Measurements from ENCODE around the gene PLA2G6. TPM values are rescaled to one million over a fixed set of nuclear protein-coding genes. Genes with fewer than 3 reads are reported as not detected.

Gene PLA2G6
- total RNA-seq, 1 experiment from 2014 or later, result 24.1 TPM

DNA sequence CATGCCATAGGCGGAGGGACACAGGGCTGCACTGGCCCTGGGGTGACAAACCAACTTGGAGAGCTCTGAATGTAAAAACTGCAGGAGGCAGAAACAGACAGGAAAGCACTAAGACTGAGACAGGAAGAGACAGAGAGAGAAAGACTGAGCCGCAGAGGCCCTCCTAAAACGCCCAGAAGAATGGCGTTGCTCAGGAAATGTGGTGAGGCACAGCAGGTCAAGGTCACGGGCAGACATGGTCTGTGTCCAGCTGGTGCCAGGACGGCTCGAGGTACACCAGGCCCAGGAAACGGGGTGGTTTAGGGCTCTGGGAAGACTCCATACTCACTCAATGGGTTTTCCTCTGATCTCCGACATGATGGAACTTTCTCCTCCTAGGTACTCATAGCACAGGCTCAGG, 49.3 kb upstream of the PLA2G6 start:
- Histone ChIP-seq H3K9me3 (ENCODE audit: control insufficient read depth, low read depth, low read length) (no peaks in the 10 kb centered on the region), H3K56ac (ENCODE audit: insufficient read length, low read depth, low read length) (no peak overlapping the region), H2BK5ac (ENCODE audit: insufficient read length, low read length) (no peak overlapping the region), H3K9ac (ENCODE audit: extremely low read depth, insufficient read length, low read length) (no peak overlapping the region), H3K79me1 (ENCODE audit: insufficient read depth, low read depth, low read length, poor library complexity, severe bottlenecking) (no peaks in the 10 kb centered on the region), H2BK15ac (ENCODE audit: low read depth, low read length) (no peak overlapping the region), H4K5ac (ENCODE audit: insufficient read length, low read depth, low read length) (no peak overlapping the region), H4K91ac (ENCODE audit: insufficient read length, low read depth, low read length) (no peak overlapping the region), H2BK12ac (ENCODE audit: insufficient read length, low read depth, low read length) (no peak overlapping the region), H2BK120ac (ENCODE audit: low read depth, low read length, poor library complexity, severe bottlenecking) (no peak overlapping the region), H2BK20ac (ENCODE audit: low read depth, low read length, poor library complexity, severe bottlenecking) (no peak overlapping the region), H2AK5ac (ENCODE audit: insufficient read length, low read length) (no peak overlapping the region), H3K27me3 (ENCODE audit: insufficient read depth, low read length) (no peaks in the 10 kb centered on the region), H3K23me2 (ENCODE audit: insufficient read length, low read depth, low read length, poor library complexity, severe bottlenecking) (no peaks in the 10 kb centered on the region), H3K23ac (ENCODE audit: insufficient read length, low read depth, low read length) (no peak overlapping the region), H3K27ac (ENCODE audit: insufficient read length, low read depth, low read length) (no peak overlapping the region), H4K8ac (replicated peaks; ENCODE audit: insufficient read length, low read depth, low read length) (no peak overlapping the region), H3K14ac (ENCODE audit: insufficient read depth, low read length) (no peak overlapping the region), H3K4me1 (ENCODE audit: insufficient read depth, low read length) (no peaks in the 10 kb centered on the region), H3T11ph (ENCODE audit: low read length) (no peak overlapping the region), H4K20me1 (ENCODE audit: control insufficient read depth, insufficient read depth, insufficient read length) (no peaks in the 10 kb centered on the region), H2AFZ (ENCODE audit: low read length) (no peak overlapping the region), H3K18ac (ENCODE audit: insufficient read length, low read depth, low read length) (no peak overlapping the region), H3K79me2 (ENCODE audit: insufficient read depth, low read length) (no peaks in the 10 kb centered on the region), H3K4me2 (ENCODE audit: insufficient read depth, insufficient read length, low read length) (no peak overlapping the region), H3K4ac (ENCODE audit: low read depth, low read length) (no peak overlapping the region)
- TF ChIP-seq, protein P1, sequence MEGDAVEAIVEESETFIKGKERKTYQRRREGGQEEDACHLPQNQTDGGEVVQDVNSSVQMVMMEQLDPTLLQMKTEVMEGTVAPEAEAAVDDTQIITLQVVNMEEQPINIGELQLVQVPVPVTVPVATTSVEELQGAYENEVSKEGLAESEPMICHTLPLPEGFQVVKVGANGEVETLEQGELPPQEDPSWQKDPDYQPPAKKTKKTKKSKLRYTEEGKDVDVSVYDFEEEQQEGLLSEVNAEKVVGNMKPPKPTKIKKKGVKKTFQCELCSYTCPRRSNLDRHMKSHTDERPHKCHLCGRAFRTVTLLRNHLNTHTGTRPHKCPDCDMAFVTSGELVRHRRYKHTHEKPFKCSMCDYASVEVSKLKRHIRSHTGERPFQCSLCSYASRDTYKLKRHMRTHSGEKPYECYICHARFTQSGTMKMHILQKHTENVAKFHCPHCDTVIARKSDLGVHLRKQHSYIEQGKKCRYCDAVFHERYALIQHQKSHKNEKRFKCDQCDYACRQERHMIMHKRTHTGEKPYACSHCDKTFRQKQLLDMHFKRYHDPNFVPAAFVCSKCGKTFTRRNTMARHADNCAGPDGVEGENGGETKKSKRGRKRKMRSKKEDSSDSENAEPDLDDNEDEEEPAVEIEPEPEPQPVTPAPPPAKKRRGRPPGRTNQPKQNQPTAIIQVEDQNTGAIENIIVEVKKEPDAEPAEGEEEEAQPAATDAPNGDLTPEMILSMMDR (conservative IDR thresholded peaks at IDR 0.05), result no peak
- no peak overlapping the region for H3K4me3 Mint-ChIP-seq
- no peaks in the 10 kb centered on the region for H3K9me3 Mint-ChIP-seq
- peaks cover 6 to 70% (median 58%) of the 10 kb centered on the region in 3 experiments; a peak in 6 of 7 replicates for H3K36me3 Mint-ChIP-seq (ENCODE audit: insufficient read depth in 1 of 3, low read depth in 3 of 3)
- no CpG with 5 or more reads among the region's 9 CpGs for WGBS (ENCODE audit: extremely low coverage, insufficient read length, low lambda C conversion rate)
- H3K27me3 Mint-ChIP-seq (ENCODE audit: low read depth), result no peaks in the 10 kb centered on the region; the same call in 1 of the 2 replicates
- H3K4me1 Mint-ChIP-seq, result peaks cover 0 to 3% of the 10 kb centered on the region in 2 experiments; a peak in 1 of 4 replicates
- DNase-seq, result no peak
- H3K27ac Mint-ChIP-seq, result peak overlapping the region in 2 of 3 experiments; percentile 46 to 49; a peak in 3 of 7 replicates

Data from H9 (cell line).